ENCODE results near the gene TUBGCP6. TPM values are rescaled to one million over a fixed set of nuclear protein-coding genes. Genes with fewer than 3 reads are reported as not detected.

The TUBGCP6 gene
- total RNA-seq, 1 experiment from 2014 or later = 31.3 TPM

DNA sequence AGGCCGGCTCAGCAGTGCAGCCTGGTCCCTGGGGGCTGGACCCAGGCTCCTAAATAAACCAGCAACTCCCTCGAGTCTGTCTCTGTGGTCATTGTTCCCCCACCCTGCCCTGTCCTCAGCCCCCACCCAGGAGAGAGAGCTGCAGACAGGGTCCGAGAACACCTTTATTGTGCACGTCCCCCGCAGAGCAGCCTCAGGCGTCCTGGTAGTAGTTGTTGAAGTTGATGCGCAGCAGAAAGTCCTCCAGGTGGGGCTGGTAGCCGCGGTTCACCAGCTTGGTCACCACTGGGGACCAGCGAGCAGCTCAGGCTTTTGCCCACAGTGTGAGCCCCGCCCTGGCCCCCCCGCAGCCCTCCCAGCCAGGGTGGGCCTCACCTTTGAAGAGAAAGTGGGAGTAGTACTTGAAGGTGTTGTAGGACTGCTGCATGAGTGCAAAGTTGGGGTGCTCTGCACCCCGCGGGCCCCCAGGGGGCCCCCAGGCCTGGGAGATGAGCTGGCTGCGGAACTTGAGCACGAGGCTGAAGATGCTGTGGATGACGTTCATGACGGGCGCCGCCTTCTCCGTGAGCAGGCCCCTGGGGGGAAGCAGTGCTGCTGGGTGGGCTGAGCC is 27.2 kb downstream of the TUBGCP6 start:
- no peaks in the 10 kb centered on the region for H3K4me1 ChIP-seq (ENCODE audit: control insufficient read depth, insufficient read depth, low read length)
- H3K27ac ChIP-seq (ENCODE audit: low read length) = no peak overlapping the region
- no peak overlapping the region for H3K4me3 ChIP-seq (ENCODE audit: low read depth in 2 of 2, low read length in 2 of 2)
- 0 out of 2 replicates have a peak, but pooled peaks cover 2% of the 10 kb centered on the region for H3K36me3 ChIP-seq (ENCODE audit: control insufficient read depth, insufficient read depth, low read length)
- H3K27me3 ChIP-seq (ENCODE audit: control insufficient read depth, insufficient read depth, low read length) = no peaks in the 10 kb centered on the region
- CTCF ChIA-PET = no interaction called here
- POLR2A ChIA-PET = no interaction called here
- H3K9me3 ChIP-seq (ENCODE audit: control insufficient read depth, insufficient read depth, low read depth, low read length) = no peaks in the 10 kb centered on the region
- DNase-seq (ENCODE audit: low read depth, low spot score) = no peak
- in situ Hi-C loops (cut with HindIII; ENCODE audit: low pct_unique_long_range_greater_than_20kb, low sequenced_read_pairs) (no loop called here), intact Hi-C loops (cut with micrococcal nuclease; ENCODE audit: unreplicated experiment) (no loop called here)
- ATAC-seq = no peak
- TF ChIP-seq SIN3A (IDR thresholded peaks at IDR 0.05; ENCODE audit: borderline replicate concordance, insufficient read depth, low read depth, low read length) = no peak
- no peak for TF ChIP-seq REST (IDR thresholded peaks at IDR 0.05; ENCODE audit: insufficient read depth in 1 of 2, low read depth in 2 of 2, low read length in 1 of 2)
- no peak for TF ChIP-seq TCF7L2 (IDR thresholded peaks at IDR 0.05; ENCODE audit: low read depth, low read length)
- no peak for TF ChIP-seq CTCF (IDR thresholded peaks at IDR 0.05)
- no peak for TF ChIP-seq POLR2AphosphoS5 (IDR thresholded peaks at IDR 0.05; ENCODE audit: low read depth, low read length)
- BruUV-seq (replicated peaks) = no TSS peak

DNA sequence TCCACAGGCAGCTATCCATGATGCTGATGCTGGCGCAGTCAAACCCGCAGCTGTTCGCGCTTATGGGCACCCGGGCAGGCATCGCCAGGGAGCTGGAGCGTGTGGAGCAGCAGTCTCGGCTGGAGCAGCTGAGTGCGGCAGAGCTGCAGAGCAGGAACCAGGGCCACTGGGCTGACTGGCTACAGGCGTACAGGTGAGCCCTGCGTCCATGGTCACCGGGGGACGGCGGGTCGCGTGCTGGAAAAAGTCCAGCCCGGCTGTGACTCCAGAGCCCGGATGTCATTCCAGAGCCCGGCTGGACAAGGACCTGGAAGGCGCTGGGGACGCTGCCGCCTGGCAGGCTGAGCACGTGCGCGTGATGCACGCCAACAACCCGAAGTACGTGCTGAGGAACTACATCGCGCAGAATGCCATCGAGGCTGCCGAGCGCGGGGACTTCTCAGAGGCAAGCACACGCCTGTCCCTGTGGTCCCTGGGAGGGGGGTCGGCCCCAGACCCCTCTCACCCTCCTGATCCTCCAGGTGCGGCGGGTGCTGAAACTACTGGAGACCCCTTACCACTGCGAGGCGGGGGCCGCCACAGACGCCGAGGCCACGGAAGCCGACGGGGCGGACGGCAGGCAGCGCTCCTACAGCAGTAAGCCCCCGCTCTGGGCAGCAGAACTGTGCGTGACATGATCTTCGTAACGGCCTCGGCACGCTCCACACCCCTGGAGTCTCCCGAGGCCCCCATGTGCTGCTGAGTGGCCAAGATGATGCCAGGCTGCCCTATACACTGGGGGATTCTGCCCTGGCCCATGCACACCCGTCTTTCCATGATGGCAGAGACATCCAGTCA is 27.9 kb downstream of the TUBGCP6 start:
- H3K27ac ChIP-seq (ENCODE audit: low read length) = no peak overlapping the region

More for the DNA sequence above, 27.9 kb downstream of the TUBGCP6 start:
- no peak overlapping the region for H3K4me3 ChIP-seq (ENCODE audit: low read depth in 2 of 2, low read length in 2 of 2)
- BruUV-seq (replicated peaks) = no TSS peak
- CTCF ChIA-PET = interaction anchor here (0.6 kb wide), 1 partner anchor 387 kb away, joined by 3 read pairs; no protein-coding TSS in a partner anchor
- no peaks in the 10 kb centered on the region for H3K27me3 ChIP-seq (ENCODE audit: control insufficient read depth, insufficient read depth, low read length)
- intact Hi-C loops (cut with micrococcal nuclease; ENCODE audit: unreplicated experiment) (no loop called here), in situ Hi-C loops (cut with HindIII; ENCODE audit: low pct_unique_long_range_greater_than_20kb, low sequenced_read_pairs) (no loop called here)
- H3K36me3 ChIP-seq (ENCODE audit: control insufficient read depth, insufficient read depth, low read length) = 0 out of 2 replicates have a peak, but pooled peaks cover 2% of the 10 kb centered on the region
- DNase-seq (ENCODE audit: low read depth, low spot score) (no peak), ATAC-seq (no peak)
- POLR2A ChIA-PET = no interaction called here
- H3K4me1 ChIP-seq (ENCODE audit: control insufficient read depth, insufficient read depth, low read length) = no peaks in the 10 kb centered on the region
- H3K9me3 ChIP-seq (ENCODE audit: control insufficient read depth, insufficient read depth, low read depth, low read length) = no peaks in the 10 kb centered on the region
- TF ChIP-seq SIN3A (IDR thresholded peaks at IDR 0.05; ENCODE audit: borderline replicate concordance, insufficient read depth, low read depth, low read length) = no peak
- TF ChIP-seq POLR2AphosphoS5 (IDR thresholded peaks at IDR 0.05; ENCODE audit: low read depth, low read length) = no peak
- no peak for TF ChIP-seq REST (IDR thresholded peaks at IDR 0.05; ENCODE audit: insufficient read depth in 1 of 2, low read depth in 2 of 2, low read length in 1 of 2)
- TF ChIP-seq CTCF (IDR thresholded peaks at IDR 0.05) = no peak
- TF ChIP-seq TCF7L2 (IDR thresholded peaks at IDR 0.05; ENCODE audit: low read depth, low read length) = no peak
